ENCODE data around the gene ASB6. TPM values are rescaled to one million over a fixed set of nuclear protein-coding genes. Genes with fewer than 3 reads are reported as not detected.

Gene ASB6
- total and polyA plus RNA-seq, 2 of the 13 experiments (the other 11 are each of a cell fraction or from before 2014, with no cell fraction given), result 8.2 to 8.4 TPM

DNA sequence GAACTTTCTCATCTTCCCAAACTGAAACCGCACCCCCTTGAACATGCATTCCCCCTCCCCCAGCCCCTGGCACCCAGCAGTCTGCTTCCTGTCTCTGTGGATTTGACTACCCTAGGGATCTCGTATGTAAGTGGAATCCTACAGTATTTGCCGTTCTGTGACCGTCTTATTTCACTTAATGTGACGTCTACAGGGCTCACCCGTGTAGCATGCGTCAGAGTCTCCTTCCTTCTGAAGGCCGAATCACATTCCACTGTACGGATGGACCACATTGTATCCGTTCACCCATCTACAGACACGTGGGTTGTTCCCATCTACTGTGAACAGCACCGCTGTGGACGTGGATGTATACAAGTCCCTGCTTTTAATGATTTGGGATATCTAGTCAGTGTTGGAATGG lies 28.0 kb upstream of the ASB6 start:
- FAIRE-seq, result no peak
- no peaks in the 10 kb centered on the region for H3K4me1 ChIP-seq (ENCODE audit: insufficient read depth, low read length)
- in situ Hi-C loops (cut with HindIII; ENCODE audit: extremely low pct_ligation_motif_present, low pct_unique_long_range_greater_than_20kb), result no loop called here

GRCh38 chr9:129669141-129669718 lies 27.3 kb upstream of the ASB6 start:
- ATAC-seq (no peak), DNase-seq (ENCODE audit: low spot score) (no peak), FAIRE-seq (no peak)
- no TSS peak for BruUV-seq (replicated peaks)
- TF ChIP-seq ZSCAN25 (CRISPR knock-in tag; IDR thresholded peaks at IDR 0.05) (peak; percentile 36; the same call in 1 of the 2 replicates), ZNF782 (CRISPR knock-in tag; IDR thresholded peaks at IDR 0.05; ENCODE audit: borderline replicate concordance) (no peak)
- Histone ChIP-seq H3K4me1 (ENCODE audit: insufficient read depth, low read length) (no peaks in the 10 kb centered on the region), H3K79me2 (ENCODE audit: insufficient read depth, low read length) (no peaks in the 10 kb centered on the region), H3K36me3 (replicated peaks in 1 of 2; ENCODE audit: control insufficient read depth in 1 of 2, insufficient read depth in 2 of 2, low read length in 2 of 2) (no peaks in the 10 kb centered on the region), H3K4me2 (ENCODE audit: low read depth, low read length) (no peak overlapping the region), H3K4me3 (replicated peaks in 1 of 3; ENCODE audit: insufficient read depth in 1 of 3, low read depth in 2 of 3, low read length in 3 of 3) (no peak overlapping the region), H4K20me1 (ENCODE audit: insufficient read depth, low read length) (no peaks in the 10 kb centered on the region), H3K9ac (ENCODE audit: insufficient read depth, low read depth, low read length) (no peak overlapping the region), H3K27me3 (ENCODE audit: control insufficient read depth in 1 of 2, insufficient read depth in 2 of 2, low read length in 2 of 2) (peaks cover 21 to 70% of the 10 kb centered on the region in 2 experiments), H2AFZ (ENCODE audit: low read length) (no peak overlapping the region), H3K27ac (ENCODE audit: extremely low read length, insufficient read depth, low read length) (no peak overlapping the region), H3K9me3 (ENCODE audit: low read length) (no peaks in the 10 kb centered on the region)
- ChIA-PET CTCF (ENCODE audit: low intra/inter-chr PET ratio, low total read pairs) (no interaction called here), POLR2A (no interaction called here)
- intact Hi-C loops (cut with micrococcal nuclease; ENCODE audit: unreplicated experiment) (no loop called here), in situ Hi-C loops (cut with HindIII; ENCODE audit: extremely low pct_ligation_motif_present, low pct_unique_long_range_greater_than_20kb) (no loop called here)
- 25% methylated on average over 11 of the region's 17 CpGs for WGBS (ENCODE audit: low lambda C conversion rate)

More for the DNA sequence above, 28.0 kb upstream of the ASB6 start:
- no peak overlapping the region for H3K27ac ChIP-seq (ENCODE audit: extremely low read length, insufficient read depth, low read length)
- CTCF ChIA-PET (ENCODE audit: low intra/inter-chr PET ratio, low total read pairs), result no interaction called here
- DNase-seq (ENCODE audit: low spot score) (no peak), ATAC-seq (no peak)
- H3K9me3 ChIP-seq (ENCODE audit: low read length), result no peaks in the 10 kb centered on the region
- peaks cover 19 to 73% of the 10 kb centered on the region in 2 experiments for H3K27me3 ChIP-seq (ENCODE audit: control insufficient read depth in 1 of 2, insufficient read depth in 2 of 2, low read length in 2 of 2)
- TF ChIP-seq ZNF234 (CRISPR knock-in tag; conservative IDR thresholded peaks at IDR 0.05) (no peak), PAF1 (CRISPR knock-in tag; IDR thresholded peaks at IDR 0.05) (no peak), ZNF674 (CRISPR knock-in tag; IDR thresholded peaks at IDR 0.05; ENCODE audit: low read depth) (no peak), EZH2 (conservative IDR thresholded peaks at IDR 0.05; ENCODE audit: low read depth, low read length) (no peak), IRF2 (CRISPR knock-in tag; IDR thresholded peaks at IDR 0.05) (no peak), ZNF225 (CRISPR knock-in tag; IDR thresholded peaks at IDR 0.05) (no peak)
- H3K36me3 ChIP-seq (replicated peaks in 1 of 2; ENCODE audit: control insufficient read depth in 1 of 2, insufficient read depth in 2 of 2, low read length in 2 of 2), result no peaks in the 10 kb centered on the region
- no peak overlapping the region for H2AFZ ChIP-seq (ENCODE audit: low read length)
- no peak overlapping the region for H3K9ac ChIP-seq (ENCODE audit: insufficient read depth, low read depth, low read length)
- BruUV-seq (replicated peaks), result no TSS peak
- H3K4me2 ChIP-seq (ENCODE audit: low read depth, low read length), result no peak overlapping the region
- no peak overlapping the region for H3K4me3 ChIP-seq (replicated peaks in 1 of 3; ENCODE audit: insufficient read depth in 1 of 3, low read depth in 2 of 3, low read length in 3 of 3)
- H3K79me2 ChIP-seq (ENCODE audit: insufficient read depth, low read length), result no peaks in the 10 kb centered on the region
- H4K20me1 ChIP-seq (ENCODE audit: insufficient read depth, low read length), result no peaks in the 10 kb centered on the region
- 28% methylated on average over 13 of the region's 13 CpGs for WGBS (ENCODE audit: low lambda C conversion rate)
- intact Hi-C loops (cut with micrococcal nuclease; ENCODE audit: unreplicated experiment), result no loop called here
- POLR2A ChIA-PET, result no interaction called here
